HG03039 (cell line): ENCODE results near the gene ZC3H18.

Source experiments
- ATAC-seq: cut with Tn5 transposase; IDR thresholded peaks from one replicate; pipeline ENCODE4 v1.9.1; 2021; ENCODE audit warnings: mild to moderate bottlenecking, moderate library complexity; ENCODE audit not compliant: unreplicated experiment

Gene ZC3H18

GRCh38 chr16:88671806-88672205, 101.6 kb downstream of the ZC3H18 start:
- ATAC-seq, result no peak

- no peak for ATAC-seq
Observed at GRCh38 chr16:88672776-88673175, 102.6 kb downstream of the ZC3H18 start.

GRCh38 chr16:88673716-88674379, 103.6 kb downstream of the ZC3H18 start:
- no peak for ATAC-seq

- ATAC-seq, result no peak
Observed at GRCh38 chr16:88676502-88677242, 106.5 kb downstream of the ZC3H18 start.

GRCh38 chr16:88677721-88678120, 107.5 kb downstream of the ZC3H18 start:
- ATAC-seq, result no peak

GRCh38 chr16:88678224-88678979, 108.2 kb downstream of the ZC3H18 start:
- ATAC-seq, result no peak

GRCh38 chr16:88680554-88681083, 110.4 kb downstream of the ZC3H18 start:
- no peak for ATAC-seq

- no peak for ATAC-seq
Observed at GRCh38 chr16:88681084-88681680, 111.0 kb downstream of the ZC3H18 start.
